ENCODE measurements around the gene IFNLR1.

GRCh38 chr1:24221246-24221645, 34.2 kb upstream of the IFNLR1 start:
- TF ChIP-seq CTCF (IDR thresholded peaks at IDR 0.05; ENCODE audit: insufficient read depth, low read length, poor library complexity, severe bottlenecking) (no peak), EZH2phosphoT487 (conservative IDR thresholded peaks at IDR 0.05; ENCODE audit: low read length) (no peak)

All from SU-DHL-6 (cell line).